ENCODE results near the gene ISM2. TPM values are rescaled to one million over a fixed set of nuclear protein-coding genes. Genes with fewer than 3 reads are reported as not detected.

The ISM2 gene
- total RNA-seq, 2 experiments from 2014 or later = not detected

DNA sequence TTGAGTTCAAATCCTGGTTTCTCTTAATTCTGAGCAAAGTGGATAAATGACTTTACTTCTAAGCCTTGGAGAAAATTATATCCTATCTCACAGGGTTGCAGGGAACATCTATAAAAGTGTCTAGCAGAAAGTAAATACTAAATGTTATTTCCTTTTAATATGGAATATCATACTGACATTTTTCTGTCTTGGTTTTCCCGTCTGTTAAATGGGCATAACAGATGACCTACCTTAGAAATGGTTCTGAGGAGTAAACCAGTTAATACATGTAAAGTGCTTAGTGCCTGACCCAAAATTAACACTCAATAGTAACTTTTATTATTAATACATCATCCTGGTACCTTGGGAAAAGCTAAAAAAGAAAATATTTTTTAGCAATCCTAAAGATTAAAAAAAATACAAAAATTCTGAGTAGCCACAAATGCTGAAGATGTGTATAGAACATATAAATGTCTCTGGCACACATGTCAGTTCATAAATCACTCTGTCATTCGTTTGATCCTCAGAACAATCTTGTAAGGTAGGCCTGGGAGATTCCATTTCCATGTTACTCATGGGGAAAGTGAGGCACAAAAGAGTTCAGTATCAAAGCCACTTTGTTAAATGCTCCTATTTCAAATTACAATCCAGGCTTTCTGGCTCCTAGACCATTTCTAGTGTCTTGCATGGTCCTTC, 42.5 kb downstream of the ISM2 start:
- ChIA-PET POLR2A (no interaction called here), CTCF (interaction anchor here (0.6 kb wide), 1 partner anchor 12 kb away, joined by 3 read pairs; no protein-coding TSS in a partner anchor)
- Mint-ChIP-seq H3K27me3 (no peaks in the 10 kb centered on the region), H3K4me3 (peak overlapping the region; percentile 100), H3K27ac (no peak overlapping the region), H3K9me3 (no peaks in the 10 kb centered on the region), H3K4me1 (peaks cover 31% of the 10 kb centered on the region), H3K36me3 (ENCODE audit: low read depth) (peaks cover 31% of the 10 kb centered on the region)
- no peak for DNase-seq

GRCh38 chr14:77442196-77442595, 56.4 kb downstream of the ISM2 start:
- ChIA-PET POLR2A (no interaction called here), CTCF (no interaction called here)
- no peaks in the 10 kb centered on the region for H3K27me3 Mint-ChIP-seq
- H3K36me3 Mint-ChIP-seq (ENCODE audit: low read depth) = peaks cover 34% of the 10 kb centered on the region
- no peaks in the 10 kb centered on the region for H3K4me1 Mint-ChIP-seq
- H3K4me3 Mint-ChIP-seq = no peak overlapping the region
- no peak for DNase-seq
- no peak overlapping the region for H3K27ac Mint-ChIP-seq
- H3K9me3 Mint-ChIP-seq = no peaks in the 10 kb centered on the region

DNA sequence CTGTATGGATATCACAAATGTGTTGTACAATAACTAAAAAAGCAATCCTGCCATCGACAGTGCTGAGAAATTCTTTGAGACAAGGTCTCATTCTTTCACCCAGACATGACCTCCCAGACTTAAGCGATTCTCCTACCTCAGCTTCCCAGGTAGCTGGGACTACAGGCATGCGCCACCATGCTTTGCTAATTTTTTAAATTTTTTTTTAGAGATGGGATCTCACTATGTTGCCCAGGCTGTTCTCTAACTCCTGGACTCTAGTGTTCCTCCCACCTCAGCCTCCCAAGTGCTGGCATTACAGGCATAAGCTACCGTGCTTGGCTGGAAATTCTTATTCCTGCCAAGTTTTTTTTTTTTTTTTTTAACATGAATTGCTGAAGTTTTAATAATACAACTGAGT, 58.8 kb downstream of the ISM2 start:
- Mint-ChIP-seq H3K27ac (no peak overlapping the region), H3K27me3 (no peaks in the 10 kb centered on the region), H3K4me3 (no peak overlapping the region), H3K9me3 (no peaks in the 10 kb centered on the region), H3K36me3 (ENCODE audit: low read depth) (peaks cover 46% of the 10 kb centered on the region), H3K4me1 (no peaks in the 10 kb centered on the region)
- CTCF ChIA-PET = no interaction called here
- POLR2A ChIA-PET = no interaction called here
- no peak for DNase-seq

DNA sequence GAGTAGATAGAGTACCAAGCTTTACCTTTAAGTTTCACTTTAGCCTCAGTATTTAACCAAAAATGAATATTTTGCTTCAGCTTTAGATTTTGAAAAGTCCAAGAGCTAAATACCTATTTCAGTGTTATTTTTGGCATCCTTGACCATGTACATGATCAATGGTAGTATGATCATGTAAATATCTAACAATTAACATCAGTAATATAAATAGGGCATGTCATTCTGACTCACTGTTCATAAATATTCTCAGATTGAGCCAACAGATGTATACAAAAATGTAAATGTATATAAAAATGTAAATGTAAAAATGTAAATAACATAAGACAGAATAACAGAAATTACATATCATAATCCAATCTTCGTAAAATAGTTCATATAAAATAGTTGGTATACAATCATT, 60.0 kb downstream of the ISM2 start:
- Mint-ChIP-seq H3K27me3 (no peaks in the 10 kb centered on the region), H3K36me3 (ENCODE audit: low read depth) (peaks cover 48% of the 10 kb centered on the region), H3K4me1 (no peaks in the 10 kb centered on the region), H3K27ac (no peak overlapping the region), H3K9me3 (no peaks in the 10 kb centered on the region), H3K4me3 (no peak overlapping the region)
- POLR2A ChIA-PET = no interaction called here
- DNase-seq = no peak
- CTCF ChIA-PET = no interaction called here

DNA sequence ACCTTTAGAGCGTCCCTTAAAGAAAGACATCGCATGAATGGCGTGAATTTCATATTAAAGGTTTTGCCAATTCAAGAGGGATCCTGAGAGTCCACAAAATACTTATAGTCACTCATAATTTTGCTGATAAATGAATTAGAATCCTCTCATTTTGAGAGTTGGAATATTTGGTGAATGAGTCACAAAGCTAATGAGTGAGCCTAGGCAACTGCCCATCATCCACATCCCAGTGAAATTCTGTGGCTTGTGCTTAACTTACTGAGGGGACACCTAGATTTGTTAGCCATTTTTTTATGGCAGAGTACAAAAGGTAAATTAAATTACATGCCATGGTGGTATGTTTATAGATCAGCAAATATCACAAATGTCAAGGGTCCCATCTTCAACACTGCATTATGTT, 62.6 kb downstream of the ISM2 start:
- Mint-ChIP-seq H3K9me3 (no peaks in the 10 kb centered on the region), H3K27ac (no peak overlapping the region), H3K36me3 (ENCODE audit: low read depth) (peaks cover 39% of the 10 kb centered on the region), H3K27me3 (no peaks in the 10 kb centered on the region), H3K4me1 (no peaks in the 10 kb centered on the region), H3K4me3 (no peak overlapping the region)
- ChIA-PET POLR2A (no interaction called here), CTCF (no interaction called here)
- no peak for DNase-seq

DNA sequence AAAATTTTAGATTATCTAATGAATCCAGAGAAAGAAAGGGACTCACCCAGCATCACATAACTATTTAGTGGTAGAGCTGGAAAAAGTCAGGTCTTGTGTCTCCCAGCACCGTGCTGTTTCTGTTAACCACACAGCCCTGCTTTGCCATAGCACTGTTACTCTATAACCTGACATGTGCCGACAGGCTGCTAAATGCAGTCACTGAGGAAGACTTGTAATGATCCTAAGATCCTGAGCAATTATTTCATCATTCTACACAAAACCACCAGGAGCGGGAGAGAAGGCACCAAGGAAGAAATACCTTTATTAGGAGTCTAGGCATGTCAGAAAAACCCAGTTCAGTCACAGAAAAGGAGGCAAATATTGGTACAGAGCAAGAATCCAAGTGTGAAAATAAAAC, 72.2 kb downstream of the ISM2 start:
- POLR2A ChIA-PET = no interaction called here
- H3K4me1 Mint-ChIP-seq = no peaks in the 10 kb centered on the region
- CTCF ChIA-PET = no interaction called here
- H3K9me3 Mint-ChIP-seq = no peaks in the 10 kb centered on the region
- H3K36me3 Mint-ChIP-seq (ENCODE audit: low read depth) = peaks cover 60% of the 10 kb centered on the region
- H3K27ac Mint-ChIP-seq = no peak overlapping the region
- H3K27me3 Mint-ChIP-seq = no peaks in the 10 kb centered on the region
- DNase-seq = no peak
- no peak overlapping the region for H3K4me3 Mint-ChIP-seq

- Mint-ChIP-seq H3K27me3 (no peaks in the 10 kb centered on the region), H3K27ac (no peak overlapping the region), H3K9me3 (peaks cover 3% of the 10 kb centered on the region), H3K36me3 (ENCODE audit: low read depth) (peaks cover 64% of the 10 kb centered on the region), H3K4me1 (no peaks in the 10 kb centered on the region), H3K4me3 (no peak overlapping the region)
- POLR2A ChIA-PET = no interaction called here
- DNase-seq = no peak
- CTCF ChIA-PET = no interaction called here
Measured at GRCh38 chr14:77424862-77425261, 73.8 kb downstream of the ISM2 start.

Other genes with a start within 250 kb of the ISM2 start
- gene NGB, start 227.6 kb downstream of the ISM2 start, total RNA-seq = not detected
- 10 to 100 TPM; 11.9 to 13.8 TPM for gene POMT2, start 177.9 kb downstream of the ISM2 start, total RNA-seq
- gene GSTZ1, start 177.8 kb downstream of the ISM2 start, total RNA-seq = 10 to 100 TPM; 17.0 to 17.8 TPM
- gene TMED8, start 121.7 kb downstream of the ISM2 start, total RNA-seq = 10 to 100 TPM; 15.0 to 15.4 TPM
- gene SAMD15, start 121.4 kb downstream of the ISM2 start, total RNA-seq = under 1 TPM; 0.10 to 0.27 TPM
- gene NOXRED1, start 75.3 kb downstream of the ISM2 start, total RNA-seq = under 1 TPM; 0.22 to 0.67 TPM
- gene VIPAS39, start 41.2 kb downstream of the ISM2 start, total RNA-seq = 10 to 100 TPM; 19.0 to 20.7 TPM
- gene AHSA1, start 40.7 kb downstream of the ISM2 start, total RNA-seq = 100 to 1,000 TPM; 217 to 245 TPM
- 10 to 100 TPM; 54.2 to 64.4 TPM for gene SPTLC2, start 117.8 kb upstream of the ISM2 start, total RNA-seq
- 10 to 100 TPM; 12.5 to 13.3 TPM for gene ALKBH1, start 209.2 kb upstream of the ISM2 start, total RNA-seq
- 10 to 100 TPM; 61.9 to 73.6 TPM for gene SLIRP, start 209.3 kb upstream of the ISM2 start, total RNA-seq